Ovary (tissue), 9 donors: ENCODE data around the gene RAB10. TPM values are rescaled to one million over a fixed set of nuclear protein-coding genes. Genes with fewer than 3 reads are reported as not detected.

Experiments
- DNase-seq, 5 donors: peaks; one replicate each; pipeline ENCODE4 v3.0.0-alpha.2; 2019 to 2020
- H3K27ac ChIP-seq, 2 donors: fragments of 200-600 bp; one replicate each; pipeline versions ENCODE4 v1.5.1 to v1.8.0; 2019 to 2022
- H3K27me3 ChIP-seq: fragments of 200-600 bp; one replicate; pipeline ENCODE4 v1.8.0; 2022
- H3K36me3 ChIP-seq: fragments of 200-600 bp; sonication (generic); one replicate; pipeline ENCODE4 v1.5.1; 2019
- H3K4me1 ChIP-seq: one replicate; pipeline ENCODE4 v1.8.1; 2013; ENCODE audit warnings: mild to moderate bottlenecking, moderate library complexity; ENCODE audit not compliant: insufficient read depth
- H3K4me3 ChIP-seq: fragments of 200-600 bp; sonication (generic); one replicate; pipeline ENCODE4 v1.5.1; 2017
- H3K9me3 ChIP-seq, 2 donors: fragments of 200-600 bp in 1 of 2; sonication (generic) in 1 of 2; one replicate each; pipeline versions ENCODE4 v1.5.1 to v1.8.1; 2013 to 2019; ENCODE audit warnings: mild to moderate bottlenecking in 1 of 2, moderate library complexity in 1 of 2
- CTCF ChIP-seq, 3 donors: fragments of 450-650 bp in 2 of 3; fragments of 200-600 bp in 1 of 3; IDR thresholded peaks; one replicate each; pipeline versions ENCODE4 v1.5.1 to v1.8.0; 2016 to 2022; ENCODE audit warnings: antibody characterized with exemption in 3 of 3, mild to moderate bottlenecking in 1 of 3
- EP300 ChIP-seq: sonication (generic); formaldehyde crosslinking; IDR thresholded peaks from one replicate; pipeline ENCODE4 v1.6.1; 2017; ENCODE audit warnings: antibody characterized with exemption
- POLR2A ChIP-seq: fragments of 450-650 bp; IDR thresholded peaks from one replicate; pipeline ENCODE4 v1.6.1; 2017; ENCODE audit warnings: antibody characterized with exemption, mild to moderate bottlenecking, moderate library complexity
- WGBS, 3 donors: extraction: QIAGEN DNeasy Blood & Tissue Kit in 1 of 3; methylation state at CpG; one replicate each; pipeline versions ENCODE4 v1.1.5 to v1.1.7; 2013 to 2017; 5-methylcytosine and 5-hydroxymethylcytosine counted together
- intact Hi-C, 4 donors: fragments of 100-400 bp; cut with DNase I; formaldehyde crosslinking; loops; one replicate each; pipeline versions ENCODE4 v1.11.0 to v1.15.1; 2022 to 2023
- polyA plus RNA-seq, 2 donors: library from polyadenylated mRNA; stranded (reverse); fragments of 200-250 nt in 1 of 2; fragments of 350-450 nt in 1 of 2; fragmentation: Illumina TruSeq in 1 of 2; extraction: RNeasy Lipid Tissue Mini Kit (QIAGEN cat#74804) in 1 of 2; gene quantifications; one replicate each; pipeline ENCODE4 v1.2.3, GENCODE V29; 2013 to 2014
- total RNA-seq, 7 donors: library from RNA; depleted of rRNA in 2 of 7; stranded (reverse); fragments of >200 nt in 2 of 7; fragmentation: NEBNext Ultra II Directional in 3 of 7; extraction: Animal tissue kit (Norgen Biotek cat#: 25700) in 3 of 7; gene quantifications; one replicate each; pipeline versions ENCODE4 v1.1.0 to v1.2.4, GENCODE V29; 2016 to 2023
- donor health status: DM: no; HTN: no; CAD: no; lungs with moderate emphysema.
- donor health status: DM: no; HTN: no; CAD: no.
- donor health status: Bipolar disorder and iron deficiency.
- donor health status: DM: yes; HTN: yes; CAD: no.
- donor health status: DM: no; HTN: no; CAD: no.
- donor health status: DM: yes; HTN: yes; CAD: no.

The RAB10 gene
- total and polyA plus RNA-seq, 9 donors, result 37.6 to 112 (median 93.6) TPM

GRCh38 chr2:26052740-26053139, 18.9 kb downstream of the RAB10 start:
- no peaks in the 10 kb centered on the region for H3K9me3 ChIP-seq
- no peak overlapping the region for H3K27ac ChIP-seq
- H3K36me3 ChIP-seq, result no peaks in the 10 kb centered on the region
- peaks cover 11% of the 10 kb centered on the region for H3K4me1 ChIP-seq
- TF ChIP-seq CTCF (IDR thresholded peaks at IDR 0.05) (no peak), EP300 (no peak), POLR2A (no peak)
- intact Hi-C loops, result no loop called here
- no peaks in the 10 kb centered on the region for H3K27me3 ChIP-seq
- no peak for DNase-seq
- no peak overlapping the region for H3K4me3 ChIP-seq

- Histone ChIP-seq H3K4me3 (no peak overlapping the region), H3K9me3 (no peaks in the 10 kb centered on the region), H3K36me3 (no peaks in the 10 kb centered on the region), H3K4me1 (peaks cover 11% of the 10 kb centered on the region), H3K27ac (no peak overlapping the region), H3K27me3 (no peaks in the 10 kb centered on the region)
- no peak for DNase-seq
- 80 to 86% (median 82%) methylated on average over 4 of the region's 4 CpGs for WGBS, 3 donors
- intact Hi-C loops, result no loop called here
- TF ChIP-seq POLR2A (no peak), CTCF (IDR thresholded peaks at IDR 0.05) (no peak), EP300 (no peak)
These were observed 20.9 kb downstream of the RAB10 start for GRCh38 chr2:26054598-26055348.

GRCh38 chr2:26058390-26058789, 24.5 kb downstream of the RAB10 start:
- DNase-seq, result no peak
- no peak overlapping the region for H3K4me3 ChIP-seq
- peaks cover 8% of the 10 kb centered on the region for H3K4me1 ChIP-seq
- no peaks in the 10 kb centered on the region for H3K36me3 ChIP-seq
- TF ChIP-seq POLR2A (no peak), EP300 (no peak), CTCF (IDR thresholded peaks at IDR 0.05) (no peak)
- no peaks in the 10 kb centered on the region for H3K27me3 ChIP-seq
- H3K27ac ChIP-seq, result no peak overlapping the region
- intact Hi-C loops, result no loop called here
- H3K9me3 ChIP-seq, result no peaks in the 10 kb centered on the region
- WGBS, 3 donors, result 85 to 90% (median 90%) methylated on average over 4 of the region's 4 CpGs

DNA sequence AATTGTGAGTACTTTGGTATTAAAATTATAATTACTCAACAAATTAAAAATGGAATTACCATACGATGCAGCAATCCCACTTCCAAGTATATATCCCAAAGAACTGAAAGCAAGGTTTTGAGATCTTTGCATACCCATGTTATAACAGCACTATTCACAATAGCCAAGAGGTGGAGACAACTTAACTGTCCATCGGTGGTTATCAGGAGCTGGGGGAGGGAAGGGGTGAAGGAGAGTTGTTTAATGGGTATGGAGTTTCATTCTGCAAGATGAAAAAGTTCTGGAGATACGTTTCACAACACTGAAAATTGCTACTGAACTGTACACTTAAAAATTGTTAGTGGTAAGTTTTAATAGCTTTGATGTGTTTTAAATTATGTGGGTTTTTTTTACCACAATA, 25.7 kb downstream of the RAB10 start:
- DNase-seq, result no peak
- Histone ChIP-seq H3K36me3 (no peaks in the 10 kb centered on the region), H3K27ac (no peak overlapping the region), H3K9me3 (no peaks in the 10 kb centered on the region), H3K27me3 (no peaks in the 10 kb centered on the region), H3K4me1 (peaks cover 8% of the 10 kb centered on the region), H3K4me3 (no peak overlapping the region)
- 44 to 51% (median 47%) methylated on average over 3 of the region's 3 CpGs for WGBS, 3 donors
- no peak for TF ChIP-seq EP300
- TF ChIP-seq CTCF (IDR thresholded peaks at IDR 0.05), result no peak
- no peak for TF ChIP-seq POLR2A
- intact Hi-C loops, result no loop called here
